HG02852 (cell line): ENCODE data around the gene LRBA.
"Not testable (repeated sequence)": the region's sequence is repeated elsewhere in the genome, so short reads cannot be mapped to it uniquely, and the experiment has no call there.

Source experiments
- ATAC-seq: cut with Tn5 transposase; IDR thresholded peaks from one replicate; pipeline ENCODE4 v1.9.1; 2021; ENCODE audit warnings: mild to moderate bottlenecking, moderate library complexity; ENCODE audit not compliant: unreplicated experiment

LRBA gene

GRCh38 chr4:151014521-151015458 is at the start of gene LRBA:
Gene LRBA, minus strand, starts transcription at chr4:151015284. Its CDS starts 642 bp downstream, at chr4:151014642.
- peak; percentile 69 for ATAC-seq

DNA sequence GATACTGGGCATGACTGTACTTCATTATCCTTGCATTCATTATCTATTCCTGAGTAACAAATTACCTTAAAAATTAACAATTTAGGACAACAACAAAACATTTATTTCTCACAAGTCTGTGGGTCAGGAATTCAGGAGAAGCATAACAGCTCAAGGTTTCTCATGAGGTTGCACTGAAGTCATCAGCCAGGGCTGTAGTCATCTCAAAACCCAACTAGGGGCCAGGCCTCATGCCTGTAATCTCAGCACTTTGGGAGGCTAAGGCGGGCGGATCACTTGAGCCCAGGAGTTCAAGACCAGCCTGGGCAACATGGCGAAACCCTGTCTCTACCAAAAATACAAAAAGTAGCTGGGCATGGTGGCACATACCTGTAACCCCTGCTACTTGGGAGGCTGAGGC is 48.1 kb upstream of the LRBA start:
- not testable (repeated sequence) for ATAC-seq

GRCh38 chr4:151055539-151055938 is 40.5 kb upstream of the LRBA start:
- no peak for ATAC-seq

- ATAC-seq = no peak
Observed at GRCh38 chr4:151052785-151053184, 37.7 kb upstream of the LRBA start.

GRCh38 chr4:151049430-151049884 is 34.4 kb upstream of the LRBA start:
- no peak for ATAC-seq

GRCh38 chr4:151048913-151049312 is 33.8 kb upstream of the LRBA start:
- no peak for ATAC-seq

- no peak for ATAC-seq
Observed at GRCh38 chr4:151046609-151047008, 31.5 kb upstream of the LRBA start.

GRCh38 chr4:151045907-151046306 is 30.8 kb upstream of the LRBA start:
- no peak for ATAC-seq

DNA sequence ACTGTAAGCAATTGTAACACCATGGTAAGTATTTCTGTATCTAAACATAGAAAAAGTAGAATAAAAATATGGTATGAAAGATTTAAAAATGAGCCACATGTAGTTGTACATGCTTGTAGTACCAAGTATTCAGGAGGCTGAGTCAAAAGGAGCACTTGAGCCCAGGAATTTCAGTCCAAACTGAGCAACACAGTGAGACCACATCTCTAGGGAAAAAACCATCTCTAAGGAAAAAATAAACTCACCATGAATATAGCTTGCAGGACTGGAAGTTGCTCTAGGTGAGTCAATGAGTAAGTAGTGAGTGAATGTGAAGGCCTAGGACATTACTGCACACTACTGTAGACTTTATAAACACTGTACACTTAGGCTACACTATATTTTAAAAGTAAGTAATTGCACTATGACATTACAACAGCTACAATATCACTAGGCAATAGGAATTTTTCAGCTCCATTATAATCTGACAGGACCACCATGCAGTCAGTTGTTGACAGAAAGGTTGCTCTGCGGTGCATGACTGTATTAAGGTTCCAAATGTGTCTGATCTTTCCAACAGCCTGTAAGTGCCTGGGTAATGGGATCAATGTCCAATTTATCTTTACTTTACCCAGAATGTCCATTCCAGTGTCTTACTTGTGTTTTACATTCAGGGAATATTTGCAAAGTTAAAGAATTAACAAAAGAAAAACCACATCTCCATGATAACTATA is 28.9 kb upstream of the LRBA start:
- ATAC-seq = no peak

- no peak for ATAC-seq
Observed at GRCh38 chr4:151039733-151040132, 24.6 kb upstream of the LRBA start.

GRCh38 chr4:151038452-151039157 is 23.5 kb upstream of the LRBA start:
- no peak for ATAC-seq

- ATAC-seq = no peak
Observed at GRCh38 chr4:151035911-151036310, 20.8 kb upstream of the LRBA start.

DNA sequence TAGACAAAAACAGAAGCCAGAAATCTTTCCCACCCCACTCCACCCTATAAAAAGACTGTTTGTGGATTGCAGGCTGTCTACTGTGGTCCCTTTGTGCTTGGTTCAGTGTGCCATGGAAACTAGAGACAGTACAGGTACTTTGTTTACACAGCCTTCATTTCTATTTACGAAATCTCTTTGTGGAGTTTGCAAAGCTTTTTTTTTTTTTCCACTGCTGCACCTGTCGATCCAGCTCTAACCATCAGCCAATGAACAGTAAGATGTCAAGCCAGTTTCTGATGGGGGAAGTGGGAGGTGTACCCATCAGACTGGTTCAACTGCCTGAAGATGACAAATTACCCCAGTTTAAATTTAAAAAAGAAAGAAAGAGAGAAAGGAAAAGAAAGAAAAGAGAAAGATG is 20.2 kb upstream of the LRBA start:
- no peak for ATAC-seq

DNA sequence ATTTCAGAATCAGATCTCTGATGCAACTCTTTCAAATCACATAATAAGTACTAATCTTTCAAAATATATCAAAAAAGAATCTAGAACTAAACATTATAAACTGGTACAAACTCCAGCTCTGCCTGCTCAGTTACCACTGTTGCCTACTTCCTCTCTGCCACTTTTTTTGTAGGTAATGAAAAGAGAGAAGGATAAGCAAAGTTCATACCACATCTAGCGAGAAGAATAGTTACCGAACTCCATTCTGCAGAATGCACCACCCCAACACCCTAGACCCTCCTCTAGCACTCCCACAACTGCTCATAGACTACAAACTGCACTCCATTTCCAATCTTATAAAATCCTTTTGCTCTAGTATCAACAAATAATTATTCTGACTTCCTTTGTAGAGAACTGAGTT is 19.7 kb upstream of the LRBA start:
- no peak for ATAC-seq

GRCh38 chr4:151031831-151032605 is 16.9 kb upstream of the LRBA start:
- peak; percentile 64 for ATAC-seq

- no peak for ATAC-seq
Observed at GRCh38 chr4:151029537-151029936, 14.5 kb upstream of the LRBA start.

GRCh38 chr4:151029006-151029405 is 13.9 kb upstream of the LRBA start:
- ATAC-seq = not testable (repeated sequence)

DNA sequence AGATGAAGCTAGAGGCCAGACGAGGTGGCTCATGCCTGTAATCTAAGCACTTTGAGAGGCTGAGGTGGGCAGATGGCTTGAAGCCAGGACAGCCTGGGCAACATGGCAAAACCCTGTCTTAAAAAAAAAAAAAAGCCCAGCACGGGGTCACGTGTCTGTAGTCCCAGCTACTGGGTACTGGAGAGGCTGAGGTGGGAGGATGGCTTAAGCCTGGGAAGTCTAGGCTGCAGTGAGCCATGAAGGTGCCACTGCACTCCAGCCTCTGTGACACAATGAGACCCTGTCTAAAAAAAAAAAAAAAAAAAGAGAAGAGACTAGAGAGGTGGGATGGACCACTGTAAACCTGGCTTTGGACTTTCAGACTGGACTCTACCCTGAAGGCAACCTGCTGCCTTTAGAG is 10.7 kb upstream of the LRBA start:
- ATAC-seq = no peak

DNA sequence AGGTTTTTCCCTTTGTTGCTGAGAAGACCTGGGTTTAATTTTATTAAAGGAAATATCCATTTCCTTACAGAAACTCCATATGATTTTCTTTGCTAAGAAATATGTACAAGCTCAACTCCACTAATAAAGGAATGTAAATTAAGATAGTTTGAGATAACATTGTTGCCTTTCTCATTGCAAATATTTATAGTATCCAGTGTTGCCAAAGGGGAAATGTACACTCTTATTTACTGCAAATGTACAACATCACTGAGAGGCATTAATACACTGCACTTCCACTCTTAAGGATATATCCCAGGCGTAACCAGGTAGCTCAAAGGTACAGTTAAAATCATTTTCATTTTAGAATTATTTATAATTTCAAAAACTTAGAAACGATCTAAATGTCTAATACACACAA is 7.5 kb upstream of the LRBA start:
- ATAC-seq = no peak

DNA sequence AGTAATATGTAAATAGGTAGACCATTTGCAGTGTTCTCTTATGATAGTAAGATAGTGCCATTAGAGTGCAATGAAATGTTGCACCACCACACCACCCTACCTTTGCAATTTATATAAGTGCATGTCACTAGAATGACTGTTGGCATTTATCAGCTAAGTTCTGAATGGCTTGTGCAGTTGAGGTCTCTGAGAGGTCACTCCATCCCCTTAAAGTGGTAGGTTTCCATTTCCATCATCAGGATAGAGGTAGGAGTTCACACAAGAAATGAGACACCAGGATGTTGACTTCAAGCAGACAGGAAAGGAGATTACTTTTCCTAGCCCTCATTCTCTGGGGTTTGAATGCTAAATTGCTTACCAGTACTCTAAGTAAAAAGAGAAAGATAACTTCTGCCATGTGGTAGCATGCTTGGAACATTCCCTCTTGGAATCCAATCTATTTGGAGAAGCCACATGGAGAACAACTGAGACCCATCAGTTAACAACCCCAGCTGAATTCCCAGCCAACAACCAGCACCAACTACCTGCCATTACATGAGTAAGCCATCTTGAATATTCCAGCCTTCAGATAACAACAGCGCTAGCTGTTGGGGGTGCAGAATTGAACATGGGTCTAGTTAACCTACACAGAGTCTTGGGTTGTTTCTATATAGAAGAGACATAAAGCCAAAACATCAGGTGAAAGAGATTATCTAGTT is 6.7 kb upstream of the LRBA start:
- no peak for ATAC-seq
